Measurements from ENCODE around the gene DUSP8. TPM values are rescaled to one million over a fixed set of nuclear protein-coding genes. Genes with fewer than 3 reads are reported as not detected.

DUSP8 gene
- total and polyA plus RNA-seq, 2 experiments from 2014 or later: 0.11 TPM; not detected in 1

GRCh38 chr11:1574238-1574932, 2.3 kb upstream of the DUSP8 start:
- peak overlapping the region; percentile 26 for H3K4me2 ChIP-seq (ENCODE audit: unreplicated experiment)
- H3K4me1 ChIP-seq (ENCODE audit: insufficient read depth): no peaks in the 10 kb centered on the region
- H3K36me3 ChIP-seq (ENCODE audit: low read depth): no peaks in the 10 kb centered on the region
- no peaks in the 10 kb centered on the region for H3K9me3 ChIP-seq (ENCODE audit: low read depth)
- H3K79me2 ChIP-seq (ENCODE audit: insufficient read depth): no peaks in the 10 kb centered on the region
- H3K9me2 ChIP-seq (ENCODE audit: insufficient read depth): no peaks in the 10 kb centered on the region
- no peak overlapping the region for H3K9ac ChIP-seq
- H3F3A ChIP-seq (ENCODE audit: insufficient read depth): 0 out of 2 replicates have a peak, but pooled peaks cover 3% of the 10 kb centered on the region
- no peaks in the 10 kb centered on the region for H4K20me1 ChIP-seq (ENCODE audit: insufficient read depth)
- no peak overlapping the region for H3K4me3 ChIP-seq
- peak; percentile 74 for DNase-seq
- no peak overlapping the region for H3K27ac ChIP-seq
- in situ Hi-C loops (cut with MboI): no loop called here
- H3K27me3 ChIP-seq (replicated peaks; ENCODE audit: insufficient read depth): peaks cover 21% of the 10 kb centered on the region
- WGBS, 2 experiments (ENCODE audit: low coverage in 1 of 2, low lambda C conversion rate in 2 of 2, missing lambda C conversion rate in 2 of 2): 1 to 4% methylated on average over 33 to 64 of the region's 64 CpGs
- no peak overlapping the region for H2AFZ ChIP-seq
- TF ChIP-seq EZH2phosphoT487 (IDR thresholded peaks at IDR 0.05; ENCODE audit: insufficient read depth, low read depth) (no peak), EZH2 (IDR thresholded peaks at IDR 0.05; ENCODE audit: insufficient read depth, poor library complexity, severe bottlenecking) (no peak)

- H3F3A ChIP-seq (ENCODE audit: insufficient read depth): 0 out of 2 replicates have a peak, but pooled peaks cover 3% of the 10 kb centered on the region
- no peaks in the 10 kb centered on the region for H3K36me3 ChIP-seq (ENCODE audit: low read depth)
- no peaks in the 10 kb centered on the region for H4K20me1 ChIP-seq (ENCODE audit: insufficient read depth)
- H3K79me2 ChIP-seq (ENCODE audit: insufficient read depth): no peaks in the 10 kb centered on the region
- no peaks in the 10 kb centered on the region for H3K9me2 ChIP-seq (ENCODE audit: insufficient read depth)
- no peak for TF ChIP-seq EZH2 (IDR thresholded peaks at IDR 0.05; ENCODE audit: insufficient read depth, poor library complexity, severe bottlenecking)
- no peak overlapping the region for H2AFZ ChIP-seq
- H3K9ac ChIP-seq: no peak overlapping the region
- in situ Hi-C loops (cut with MboI): no loop called here
- 7% methylated on average over 7 of the region's 7 CpGs for WGBS, 2 experiments (ENCODE audit: low coverage in 1 of 2, low lambda C conversion rate in 2 of 2, missing lambda C conversion rate in 2 of 2)
- no peak overlapping the region for H3K4me2 ChIP-seq (ENCODE audit: unreplicated experiment)
- DNase-seq: no peak
- H3K27me3 ChIP-seq (replicated peaks; ENCODE audit: insufficient read depth): peaks cover 21% of the 10 kb centered on the region
- no peak overlapping the region for H3K27ac ChIP-seq
- H3K9me3 ChIP-seq (ENCODE audit: low read depth): no peaks in the 10 kb centered on the region
- no peak overlapping the region for H3K4me3 ChIP-seq
- no peaks in the 10 kb centered on the region for H3K4me1 ChIP-seq (ENCODE audit: insufficient read depth)
Observed at GRCh38 chr11:1573903-1574237, 1.8 kb upstream of the DUSP8 start.

DNA sequence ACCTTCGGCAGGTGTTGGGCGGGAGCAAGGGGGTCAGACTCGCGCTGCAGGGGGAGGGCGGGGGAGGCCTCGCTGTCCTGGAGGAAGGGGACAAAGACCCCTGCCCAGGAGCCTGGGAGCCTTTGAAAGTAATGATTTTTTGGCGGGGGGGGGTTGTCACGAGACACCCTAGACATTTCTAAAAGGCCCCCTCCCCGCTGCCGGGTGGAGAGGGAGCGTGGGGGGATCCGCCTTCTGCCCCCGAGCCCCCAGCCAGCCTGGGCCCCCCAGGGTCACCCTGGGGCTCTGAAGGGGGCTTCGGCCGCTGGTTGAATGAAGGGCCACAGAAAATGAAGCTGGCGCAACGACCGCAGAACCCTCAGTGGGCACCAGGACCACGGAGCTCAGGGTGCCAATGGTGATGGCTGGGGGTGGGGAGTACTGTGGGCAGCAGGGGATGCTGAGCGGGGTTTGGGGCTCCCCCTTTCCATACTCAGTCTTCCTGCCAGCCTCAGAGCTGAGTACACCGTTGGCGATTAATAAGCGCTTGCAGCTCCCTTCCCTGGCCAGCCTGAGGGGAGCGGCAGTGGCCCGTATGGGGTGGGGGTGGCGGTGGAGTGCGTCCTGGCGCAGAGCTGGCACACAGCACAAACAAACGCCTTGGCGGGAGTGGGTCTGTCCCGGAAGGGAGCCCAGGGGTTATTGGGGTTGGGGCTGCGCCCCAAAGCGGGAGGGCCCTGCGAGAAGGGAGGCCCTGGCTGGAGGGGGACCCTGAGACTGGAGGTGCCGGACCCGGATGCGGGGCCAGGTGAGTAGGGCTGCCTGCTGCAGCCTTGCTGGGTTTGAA, 1.2 kb upstream of the DUSP8 start:
- no peak overlapping the region for H3K9ac ChIP-seq
- no peaks in the 10 kb centered on the region for H3K36me3 ChIP-seq (ENCODE audit: low read depth)
- H3F3A ChIP-seq (ENCODE audit: insufficient read depth): 0 out of 2 replicates have a peak, but pooled peaks cover 3% of the 10 kb centered on the region
- H2AFZ ChIP-seq: no peak overlapping the region
- no peaks in the 10 kb centered on the region for H4K20me1 ChIP-seq (ENCODE audit: insufficient read depth)
- 2 to 3% methylated on average over 25 to 30 of the region's 37 CpGs for WGBS, 2 experiments (ENCODE audit: low coverage in 1 of 2, low lambda C conversion rate in 2 of 2, missing lambda C conversion rate in 2 of 2)
- H3K9me3 ChIP-seq (ENCODE audit: low read depth): no peaks in the 10 kb centered on the region
- peak; percentile 47 for TF ChIP-seq EZH2 (IDR thresholded peaks at IDR 0.05; ENCODE audit: insufficient read depth, poor library complexity, severe bottlenecking)
- no peak for TF ChIP-seq EZH2phosphoT487 (IDR thresholded peaks at IDR 0.05; ENCODE audit: insufficient read depth, low read depth)
- DNase-seq: no peak
- H3K79me2 ChIP-seq (ENCODE audit: insufficient read depth): no peaks in the 10 kb centered on the region
- H3K27me3 ChIP-seq (replicated peaks; ENCODE audit: insufficient read depth): peaks cover 21% of the 10 kb centered on the region
- no peak overlapping the region for H3K4me3 ChIP-seq
- in situ Hi-C loops (cut with MboI): no loop called here
- no peaks in the 10 kb centered on the region for H3K4me1 ChIP-seq (ENCODE audit: insufficient read depth)
- H3K9me2 ChIP-seq (ENCODE audit: insufficient read depth): no peaks in the 10 kb centered on the region
- no peak overlapping the region for H3K27ac ChIP-seq
- no peak overlapping the region for H3K4me2 ChIP-seq (ENCODE audit: unreplicated experiment)

GRCh38 chr11:1571760-1572196, 293 bp downstream of the DUSP8 start:
- WGBS, 2 experiments (ENCODE audit: low coverage in 1 of 2, low lambda C conversion rate in 2 of 2, missing lambda C conversion rate in 2 of 2): 2% methylated on average over 69 of the region's 91 CpGs; no CpG with 5 or more reads in 1 of the 2 experiments
- Histone ChIP-seq H3K4me2 (ENCODE audit: unreplicated experiment) (no peak overlapping the region), H3K9ac (no peak overlapping the region), H3K9me2 (ENCODE audit: insufficient read depth) (no peaks in the 10 kb centered on the region), H3K4me3 (no peak overlapping the region), H3K4me1 (ENCODE audit: insufficient read depth) (no peaks in the 10 kb centered on the region), H3F3A (ENCODE audit: insufficient read depth) (0 out of 2 replicates have a peak, but pooled peaks cover 3% of the 10 kb centered on the region), H3K36me3 (ENCODE audit: low read depth) (no peaks in the 10 kb centered on the region), H2AFZ (no peak overlapping the region), H3K79me2 (ENCODE audit: insufficient read depth) (no peaks in the 10 kb centered on the region), H3K27ac (no peak overlapping the region), H4K20me1 (ENCODE audit: insufficient read depth) (no peaks in the 10 kb centered on the region), H3K27me3 (replicated peaks; ENCODE audit: insufficient read depth) (peaks cover 21% of the 10 kb centered on the region), H3K9me3 (ENCODE audit: low read depth) (no peaks in the 10 kb centered on the region)
- in situ Hi-C loops (cut with MboI): no loop called here
- no peak for DNase-seq
- TF ChIP-seq EZH2 (IDR thresholded peaks at IDR 0.05; ENCODE audit: insufficient read depth, poor library complexity, severe bottlenecking) (no peak), EZH2phosphoT487 (IDR thresholded peaks at IDR 0.05; ENCODE audit: insufficient read depth, low read depth) (no peak)
